Measurements from ENCODE around the gene RPL10. TPM values are rescaled to one million over a fixed set of nuclear protein-coding genes. Genes with fewer than 3 reads are reported as not detected.

RPL10 gene
- total RNA-seq, 1 donor from 2014 or later, result 6,023 TPM

DNA sequence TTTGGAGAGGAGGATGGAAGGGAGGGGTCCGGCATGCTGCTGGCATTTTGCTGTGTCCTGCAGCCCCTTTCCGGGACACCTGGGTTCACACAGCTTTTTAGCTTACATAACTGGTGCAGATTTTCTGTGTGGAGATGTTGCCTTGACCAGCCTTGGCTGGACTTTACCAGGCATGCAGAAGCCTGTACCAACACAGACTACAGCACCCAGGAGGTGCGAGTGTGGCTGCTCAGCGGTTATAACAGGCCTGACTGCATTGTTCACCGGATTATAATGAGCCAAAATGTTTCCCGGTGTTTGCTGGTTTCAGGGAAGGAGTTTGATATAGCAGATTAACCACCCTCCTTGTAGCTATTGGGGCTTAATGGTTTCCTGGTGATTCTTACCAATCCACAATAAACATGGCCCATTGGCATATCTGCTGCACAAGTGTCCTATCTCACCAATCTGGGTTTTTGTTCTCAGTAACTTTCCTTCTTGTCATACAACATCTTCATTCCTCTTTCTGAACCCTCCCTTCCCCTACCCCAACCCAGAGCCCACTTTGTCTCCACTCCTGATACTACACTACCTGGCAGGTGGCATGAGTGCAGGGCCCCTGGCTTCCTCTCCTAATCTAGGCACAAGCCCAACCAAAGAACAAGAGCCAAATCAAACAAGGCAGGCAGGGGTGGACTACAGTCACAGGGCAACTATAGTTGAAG lies 3.9 kb downstream of the RPL10 start:
- FAIRE-seq (no peak), DNase-seq (ENCODE audit: low read depth) (peak; percentile 68)
- H3K36me3 ChIP-seq (ENCODE audit: control insufficient read depth, insufficient read depth, low read length), result peaks cover 11% of the 10 kb centered on the region
- TF ChIP-seq, protein P1, sequence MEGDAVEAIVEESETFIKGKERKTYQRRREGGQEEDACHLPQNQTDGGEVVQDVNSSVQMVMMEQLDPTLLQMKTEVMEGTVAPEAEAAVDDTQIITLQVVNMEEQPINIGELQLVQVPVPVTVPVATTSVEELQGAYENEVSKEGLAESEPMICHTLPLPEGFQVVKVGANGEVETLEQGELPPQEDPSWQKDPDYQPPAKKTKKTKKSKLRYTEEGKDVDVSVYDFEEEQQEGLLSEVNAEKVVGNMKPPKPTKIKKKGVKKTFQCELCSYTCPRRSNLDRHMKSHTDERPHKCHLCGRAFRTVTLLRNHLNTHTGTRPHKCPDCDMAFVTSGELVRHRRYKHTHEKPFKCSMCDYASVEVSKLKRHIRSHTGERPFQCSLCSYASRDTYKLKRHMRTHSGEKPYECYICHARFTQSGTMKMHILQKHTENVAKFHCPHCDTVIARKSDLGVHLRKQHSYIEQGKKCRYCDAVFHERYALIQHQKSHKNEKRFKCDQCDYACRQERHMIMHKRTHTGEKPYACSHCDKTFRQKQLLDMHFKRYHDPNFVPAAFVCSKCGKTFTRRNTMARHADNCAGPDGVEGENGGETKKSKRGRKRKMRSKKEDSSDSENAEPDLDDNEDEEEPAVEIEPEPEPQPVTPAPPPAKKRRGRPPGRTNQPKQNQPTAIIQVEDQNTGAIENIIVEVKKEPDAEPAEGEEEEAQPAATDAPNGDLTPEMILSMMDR (IDR thresholded peaks at IDR 0.05; ENCODE audit: insufficient read depth, low read length, severe bottlenecking), result no peak
- H3K27me3 ChIP-seq (ENCODE audit: control insufficient read depth, insufficient read depth, low read length), result no peaks in the 10 kb centered on the region
- H3K4me3 ChIP-seq (ENCODE audit: low read depth, low read length), result no peak overlapping the region

DNA sequence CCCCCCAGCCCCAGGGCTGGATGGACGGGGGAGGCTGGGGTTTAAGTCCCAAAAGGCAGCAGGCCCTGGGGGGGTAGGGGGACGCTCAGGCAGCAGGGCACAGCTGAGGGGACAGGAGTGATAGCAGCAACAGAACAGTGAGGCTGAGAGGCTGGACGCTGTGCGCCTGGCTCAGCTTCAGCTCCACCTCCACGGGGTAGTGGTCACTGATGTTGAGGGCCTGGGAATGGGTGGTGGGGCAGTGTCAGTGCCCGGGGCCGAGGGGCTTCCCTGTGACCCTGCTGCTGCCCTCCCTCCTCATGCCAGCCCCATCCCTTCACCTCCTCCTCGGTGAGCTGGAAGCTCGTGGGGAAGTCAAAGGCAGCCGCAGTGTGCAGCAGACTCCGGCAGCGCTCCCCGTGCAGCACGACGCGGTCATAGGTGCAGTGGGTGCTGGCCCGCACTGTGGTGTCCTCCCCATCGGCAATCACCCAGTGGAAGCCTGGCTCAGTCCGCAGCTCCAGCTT lies 4.5 kb downstream of the RPL10 start:
- DNase-seq (ENCODE audit: low read depth) (no peak), FAIRE-seq (no peak)
- no peak overlapping the region for H3K4me3 ChIP-seq (ENCODE audit: low read depth, low read length)
- TF ChIP-seq, protein P1 (IDR thresholded peaks at IDR 0.05; ENCODE audit: insufficient read depth, low read length, severe bottlenecking), result no peak
- H3K27me3 ChIP-seq (ENCODE audit: control insufficient read depth, insufficient read depth, low read length), result no peaks in the 10 kb centered on the region
- H3K36me3 ChIP-seq (ENCODE audit: control insufficient read depth, insufficient read depth, low read length), result peaks cover 11% of the 10 kb centered on the region

DNA sequence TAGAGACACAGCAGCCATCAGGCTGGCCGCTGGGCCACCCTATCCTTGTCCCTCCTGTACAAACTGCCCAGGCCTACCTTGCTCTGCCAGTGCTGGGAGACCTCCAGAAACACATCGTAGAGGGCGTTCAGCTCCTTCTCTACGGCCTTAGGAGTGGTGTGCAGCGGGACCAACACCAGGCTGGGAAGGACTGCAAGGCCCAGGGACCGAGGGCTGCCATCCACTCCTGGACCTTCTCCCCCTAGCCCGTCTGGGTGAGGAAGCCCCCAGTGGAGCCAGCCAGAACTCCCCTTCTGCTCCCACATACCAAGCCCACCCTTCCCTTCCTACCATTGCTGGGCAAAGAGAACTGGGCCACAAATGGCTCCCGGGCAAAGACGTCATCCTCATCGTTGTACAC lies 5.0 kb downstream of the RPL10 start:
- H3K4me3 ChIP-seq (ENCODE audit: low read depth, low read length), result no peak overlapping the region
- DNase-seq (ENCODE audit: low read depth) (no peak), FAIRE-seq (no peak)
- H3K36me3 ChIP-seq (ENCODE audit: control insufficient read depth, insufficient read depth, low read length), result peaks cover 11% of the 10 kb centered on the region
- TF ChIP-seq, protein P1 (IDR thresholded peaks at IDR 0.05; ENCODE audit: insufficient read depth, low read length, severe bottlenecking), result no peak
- no peaks in the 10 kb centered on the region for H3K27me3 ChIP-seq (ENCODE audit: control insufficient read depth, insufficient read depth, low read length)

DNA sequence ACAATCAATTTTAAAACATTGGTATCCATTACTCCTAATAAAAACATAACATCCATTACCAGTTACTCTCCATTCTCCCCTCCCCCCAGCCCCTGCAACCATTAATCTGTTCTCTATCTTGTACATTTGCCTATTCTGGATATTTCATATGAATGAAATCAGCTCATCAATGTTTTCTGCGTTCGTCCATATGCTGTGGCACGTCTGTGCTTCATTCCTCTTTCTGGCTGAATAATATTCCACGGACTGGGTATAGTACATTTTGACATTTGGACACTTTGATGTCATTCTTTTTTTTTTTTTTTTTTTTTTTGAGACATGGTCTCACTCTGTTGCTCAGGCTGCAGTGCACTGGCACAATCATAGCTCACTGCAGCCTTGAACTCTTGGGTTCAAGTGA lies 5.7 kb downstream of the RPL10 start:
- Histone ChIP-seq H3K27me3 (ENCODE audit: control insufficient read depth, insufficient read depth, low read length) (no peaks in the 10 kb centered on the region), H3K4me3 (ENCODE audit: low read depth, low read length) (no peak overlapping the region), H3K36me3 (ENCODE audit: control insufficient read depth, insufficient read depth, low read length) (peaks cover 10% of the 10 kb centered on the region)
- TF ChIP-seq, protein P1 (IDR thresholded peaks at IDR 0.05; ENCODE audit: insufficient read depth, low read length, severe bottlenecking), result no peak
- DNase-seq (ENCODE audit: low read depth) (no peak), FAIRE-seq (no peak)

DNA sequence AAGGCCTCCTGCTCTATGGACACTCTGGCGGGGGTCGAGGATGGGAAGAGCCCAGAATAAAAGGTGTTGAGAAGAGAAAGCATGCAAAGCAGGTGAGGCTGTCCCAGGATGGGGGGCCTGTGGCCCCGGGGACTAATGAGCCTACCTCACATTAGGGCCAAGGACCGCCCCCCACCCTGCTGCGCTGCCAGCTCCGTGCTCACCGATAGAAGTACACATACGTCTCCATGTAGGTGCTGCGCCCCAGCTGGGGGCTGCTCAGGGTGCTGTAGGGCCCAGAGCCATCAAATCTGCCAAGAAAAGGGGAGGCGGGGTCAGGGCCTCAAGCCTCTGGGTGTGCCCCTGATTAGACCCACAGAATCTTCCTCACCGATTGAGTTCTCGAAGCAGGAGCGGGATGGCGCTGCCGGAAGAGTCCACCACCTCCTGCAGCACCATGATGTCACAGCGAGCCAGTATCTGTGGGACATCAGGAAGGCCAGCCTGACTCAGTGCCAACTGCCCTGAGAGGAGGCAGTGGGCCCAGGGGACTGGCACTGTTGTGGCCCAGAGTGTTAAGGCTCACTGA lies 6.5 kb downstream of the RPL10 start:
- FAIRE-seq (no peak), DNase-seq (ENCODE audit: low read depth) (no peak)
- Histone ChIP-seq H3K4me3 (ENCODE audit: low read depth, low read length) (no peak overlapping the region), H3K36me3 (ENCODE audit: control insufficient read depth, insufficient read depth, low read length) (peaks cover 3% of the 10 kb centered on the region), H3K27me3 (ENCODE audit: control insufficient read depth, insufficient read depth, low read length) (no peaks in the 10 kb centered on the region)
- TF ChIP-seq, protein P1 (IDR thresholded peaks at IDR 0.05; ENCODE audit: insufficient read depth, low read length, severe bottlenecking), result no peak

Measured in bronchial epithelial cell (primary cell).